ENCODE data around the gene CD151. TPM values are rescaled to one million over a fixed set of nuclear protein-coding genes. Genes with fewer than 3 reads are reported as not detected.

CD151 gene
- total RNA-seq, 1 experiment from 2014 or later: 825 TPM

GRCh38 chr11:871472-871871, 38.7 kb downstream of the CD151 start:
- DNase-seq (ENCODE audit: low spot score): no peak

DNA sequence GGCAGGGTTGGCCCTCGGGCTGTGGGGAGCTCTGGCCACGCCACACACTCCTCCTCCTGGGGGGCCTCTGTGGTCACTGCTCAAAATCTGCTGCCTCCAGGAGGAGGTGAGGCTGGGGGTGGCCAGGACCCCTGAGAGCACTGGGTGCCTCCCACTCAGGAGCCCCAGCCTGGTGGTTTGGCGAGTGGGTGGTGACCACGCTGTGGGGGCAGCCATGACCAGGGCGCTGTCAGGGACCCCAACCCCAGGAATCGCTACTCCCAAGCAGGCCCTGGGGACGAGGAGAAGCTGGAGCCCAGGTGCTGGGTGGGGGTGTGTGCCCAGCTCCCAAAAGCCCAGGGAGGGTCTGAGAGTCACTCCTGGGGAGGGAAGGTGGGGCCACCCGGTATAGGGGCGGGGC, 40.0 kb downstream of the CD151 start:
- DNase-seq (ENCODE audit: low spot score): no peak

DNA sequence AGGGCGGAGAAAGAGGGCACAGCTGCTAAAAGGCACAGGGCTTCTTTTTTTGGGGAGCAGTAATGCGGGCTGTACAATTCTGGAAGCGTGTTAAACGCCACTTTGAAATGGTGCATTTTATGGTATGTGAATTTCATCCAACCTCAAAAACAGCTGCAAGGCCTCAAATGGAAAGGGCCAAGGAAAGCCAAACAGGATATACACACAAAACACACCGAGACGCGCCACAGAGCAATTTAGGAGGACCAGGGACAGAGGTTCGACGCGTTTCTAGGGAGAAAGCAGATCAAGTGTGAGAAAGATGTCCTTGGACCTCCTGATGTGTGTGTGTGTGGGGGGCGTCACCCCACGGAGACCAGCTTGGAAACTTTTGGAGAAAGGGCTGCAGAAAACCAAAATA, 41.0 kb downstream of the CD151 start:
- DNase-seq (ENCODE audit: low spot score): no peak

- DNase-seq (ENCODE audit: low spot score): no peak
Measured at GRCh38 chr11:875203-875602, 42.5 kb downstream of the CD151 start.

DNA sequence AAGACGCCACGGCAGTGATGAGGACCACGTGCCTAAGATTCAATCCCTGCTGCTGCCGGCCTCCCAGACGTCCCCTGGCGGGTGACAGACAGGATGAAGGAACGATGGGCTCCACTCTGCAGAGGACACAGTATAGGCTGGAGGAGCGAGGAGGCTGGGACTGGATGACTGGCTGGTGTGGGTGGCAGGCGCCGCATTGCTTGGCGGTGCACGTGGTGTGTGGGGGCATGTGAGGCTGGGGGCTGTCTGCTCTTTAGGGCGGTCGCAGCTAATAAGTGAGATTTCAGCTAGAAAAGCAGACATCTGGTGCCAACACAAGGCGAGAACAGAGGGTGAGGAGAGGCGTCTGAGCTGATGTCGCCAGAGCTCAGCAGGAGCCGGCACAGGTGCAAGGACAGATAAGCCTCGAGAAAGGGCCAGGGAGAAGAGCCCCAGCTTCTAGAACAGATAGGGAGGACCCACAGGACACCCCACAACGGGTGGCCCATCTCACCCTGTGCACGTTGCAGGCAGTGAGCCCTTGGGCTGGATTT, 43.1 kb downstream of the CD151 start:
- DNase-seq (ENCODE audit: low spot score): no peak

DNA sequence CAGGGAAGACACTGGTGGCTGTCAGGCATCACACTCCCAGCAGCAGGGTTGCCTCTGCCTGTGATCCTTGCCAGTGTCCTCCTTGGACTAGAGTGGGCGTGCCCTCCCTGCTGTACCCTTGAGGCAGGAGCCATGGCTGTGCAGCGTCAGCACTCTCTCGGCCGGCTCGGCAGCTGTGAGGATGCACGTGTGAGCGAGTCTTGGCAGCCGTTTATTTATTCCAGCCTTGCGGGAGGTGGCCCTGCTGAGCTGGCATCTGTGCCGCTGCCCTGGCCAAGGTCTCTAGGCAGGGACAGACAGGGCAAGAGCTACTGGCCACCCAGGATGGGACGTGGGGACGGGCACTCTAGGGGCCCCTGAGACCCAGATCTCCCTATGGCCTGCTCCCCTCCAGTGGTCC, 43.8 kb downstream of the CD151 start:
- DNase-seq (ENCODE audit: low spot score): no peak

DNA sequence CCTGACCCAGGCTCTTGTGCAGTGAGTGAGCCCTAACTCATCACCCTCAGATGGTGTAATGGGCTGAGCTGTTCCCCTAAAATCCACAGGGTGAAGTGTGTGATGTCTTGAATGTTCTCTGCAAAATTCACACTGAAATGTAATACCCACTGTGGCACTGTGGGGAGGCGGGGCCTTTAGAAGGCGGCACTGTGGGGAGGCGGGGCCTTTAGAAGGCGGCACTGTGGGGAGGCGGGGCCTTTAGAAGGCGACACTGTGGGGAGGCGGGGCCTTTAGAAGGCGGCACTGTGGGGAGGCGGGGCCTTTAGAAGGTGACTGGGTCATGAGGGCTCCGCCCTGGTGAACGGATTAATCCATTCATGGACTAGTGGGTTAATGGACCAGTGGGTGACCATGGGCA, 44.8 kb downstream of the CD151 start:
- DNase-seq (ENCODE audit: low spot score): no peak

DNA sequence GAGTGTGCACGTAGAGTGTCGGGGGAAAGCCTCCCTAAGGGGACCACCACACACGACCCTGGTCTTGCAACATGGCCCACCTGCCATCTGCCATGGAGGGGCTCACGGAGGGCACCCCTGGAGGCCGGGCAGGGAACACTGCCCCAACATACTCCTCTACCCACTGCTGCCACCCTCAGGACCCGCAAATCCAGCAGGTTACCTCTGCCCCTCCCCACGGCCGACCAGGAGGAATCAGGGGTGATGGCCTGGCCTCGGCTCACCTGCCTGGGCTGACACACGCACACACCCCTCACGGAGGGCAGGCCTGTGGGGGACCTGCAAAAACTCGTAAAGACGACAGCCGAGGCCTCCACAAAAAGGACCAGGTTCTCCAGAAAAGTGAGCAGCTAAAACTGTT, 47.7 kb downstream of the CD151 start:
- DNase-seq (ENCODE audit: low spot score): no peak

DNA sequence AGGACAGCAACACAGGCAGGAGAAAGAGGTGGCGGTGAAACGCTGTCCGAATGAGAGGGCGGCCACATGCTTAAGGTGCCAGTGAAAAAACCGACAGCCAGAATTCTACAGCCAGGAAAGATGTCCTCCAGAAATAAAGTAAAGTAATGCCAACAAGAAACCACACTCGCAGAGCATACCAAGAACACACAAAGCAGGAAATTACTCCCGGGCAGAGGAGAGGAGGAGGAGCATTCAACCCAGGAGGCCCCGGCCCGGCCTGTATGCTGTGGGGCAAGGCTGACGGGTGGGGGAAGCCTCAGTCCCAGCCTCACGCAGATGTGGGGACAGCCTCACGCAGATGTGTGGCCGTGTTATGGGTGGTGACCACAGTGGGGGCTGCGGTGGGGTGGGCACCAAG, 49.8 kb downstream of the CD151 start:
- no peak for DNase-seq (ENCODE audit: low spot score)

GRCh38 chr11:883527-883926, 50.8 kb downstream of the CD151 start:
- DNase-seq (ENCODE audit: low spot score): no peak

DNA sequence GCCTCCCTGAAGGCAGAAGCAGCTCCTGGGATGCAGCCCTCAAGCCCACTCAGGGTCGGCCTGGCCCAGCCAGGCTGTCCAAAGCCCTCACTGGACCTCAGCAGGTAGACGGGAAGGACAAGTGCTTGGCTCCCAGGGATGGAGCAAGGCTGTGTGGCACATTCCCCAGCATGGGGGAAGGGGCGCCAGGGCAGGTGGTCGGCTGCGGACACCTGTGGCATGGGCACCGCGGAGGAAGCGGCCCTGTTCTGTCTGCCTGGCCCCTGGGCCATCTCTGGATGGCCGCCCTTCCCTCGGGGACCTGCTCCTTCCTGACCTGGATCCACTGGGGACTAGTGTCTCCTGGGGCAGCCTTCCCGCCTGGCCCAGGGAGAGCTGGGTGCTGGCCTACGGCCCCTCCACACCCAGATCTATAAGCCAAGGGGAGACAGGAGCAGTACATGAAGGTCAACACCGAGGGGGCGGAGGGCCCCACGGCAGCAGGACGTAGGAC, 51.9 kb downstream of the CD151 start:
- DNase-seq (ENCODE audit: low spot score): no peak

DNA sequence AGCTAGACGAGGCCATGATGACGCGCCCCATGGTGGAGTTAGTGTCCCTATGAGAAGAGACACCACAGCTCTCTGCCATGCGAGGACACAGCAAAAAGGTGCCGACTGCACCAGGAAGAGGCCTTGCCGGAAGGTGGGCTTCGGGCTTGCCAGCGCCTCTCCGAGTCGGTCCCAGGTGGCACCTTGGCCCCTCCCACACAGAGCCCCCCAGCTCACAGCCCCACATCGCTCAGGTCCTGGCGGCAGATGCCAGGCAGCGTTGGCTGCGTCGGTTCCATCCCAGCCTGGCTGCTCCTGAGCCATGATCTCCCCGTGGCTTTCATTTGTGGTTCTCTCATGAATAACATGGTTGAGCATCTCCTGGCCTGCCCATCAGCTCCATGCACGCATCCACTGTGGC, 53.8 kb downstream of the CD151 start:
- no peak for DNase-seq (ENCODE audit: low spot score)

- DNase-seq (ENCODE audit: low spot score): no peak
Measured at GRCh38 chr11:887589-887988, 54.8 kb downstream of the CD151 start.

Other genes with a start within 250 kb of the CD151 start
- 11.7 and 11.9 TPM in 2 replicates for gene IRF7, start 217.0 kb upstream of the CD151 start, total RNA-seq (2014; rRNA removed; shearing (Covaris generic))
- gene CDHR5, start 208.0 kb upstream of the CD151 start, total RNA-seq (2014; rRNA removed; shearing (Covaris generic)): not detected in 2 replicates
- not detected in 2 replicates for gene SCT, start 205.8 kb upstream of the CD151 start, total RNA-seq (2014; rRNA removed; shearing (Covaris generic))
- gene DRD4, start 195.7 kb upstream of the CD151 start, total RNA-seq (2014; rRNA removed; shearing (Covaris generic)): not detected in 2 replicates
- gene DEAF1, start 137.7 kb upstream of the CD151 start, total RNA-seq (2014; rRNA removed; shearing (Covaris generic)): 24.9 and 29.9 TPM in 2 replicates
- gene TMEM80, start 137.1 kb upstream of the CD151 start, total RNA-seq (2014; rRNA removed; shearing (Covaris generic)): 15.8 and 16.4 TPM in 2 replicates
- gene EPS8L2, start 126.7 kb upstream of the CD151 start, total RNA-seq (2014; rRNA removed; shearing (Covaris generic)): 0.12 TPM in 1 of 2 replicates, not detected in the other
- gene TALDO1, start 85.5 kb upstream of the CD151 start, total RNA-seq (2014; rRNA removed; shearing (Covaris generic)): 600 and 603 TPM in 2 replicates
- 15.5 and 24.8 TPM in 2 replicates for gene GATD1, start 55.5 kb upstream of the CD151 start, total RNA-seq (2014; rRNA removed; shearing (Covaris generic))
- gene CEND1, start 42.9 kb upstream of the CD151 start, total RNA-seq (2014; rRNA removed; shearing (Covaris generic)): not detected in 2 replicates
- gene SLC25A22, start 34.7 kb upstream of the CD151 start, total RNA-seq (2014; rRNA removed; shearing (Covaris generic)): 19.6 and 35.8 TPM in 2 replicates
- gene PIDD1, start 27.7 kb upstream of the CD151 start, total RNA-seq (2014; rRNA removed; shearing (Covaris generic)): 2.2 and 4.2 TPM in 2 replicates
- gene RPLP2, start 23.0 kb upstream of the CD151 start, total RNA-seq (2014; rRNA removed; shearing (Covaris generic)): 1,137 and 1,147 TPM in 2 replicates
- 13.4 and 22.8 TPM in 2 replicates for gene PNPLA2, start 14.0 kb upstream of the CD151 start, total RNA-seq (2014; rRNA removed; shearing (Covaris generic))
- gene CRACR2B, start 5.0 kb upstream of the CD151 start, total RNA-seq (2014; rRNA removed; shearing (Covaris generic)): not detected in 2 replicates
- gene POLR2L, start 9.6 kb downstream of the CD151 start, total RNA-seq (2014; rRNA removed; shearing (Covaris generic)): 199 and 210 TPM in 2 replicates
- 117 and 131 TPM in 2 replicates for gene TSPAN4, start 9.9 kb downstream of the CD151 start, total RNA-seq (2014; rRNA removed; shearing (Covaris generic))
- gene CHID1, start 77.9 kb downstream of the CD151 start, total RNA-seq (2014; rRNA removed; shearing (Covaris generic)): 53.1 and 65.1 TPM in 2 replicates
- 25.1 and 25.3 TPM in 2 replicates for gene AP2A2, start 92.9 kb downstream of the CD151 start, total RNA-seq (2014; rRNA removed; shearing (Covaris generic))
- not detected in 2 replicates for gene MUC6, start 203.8 kb downstream of the CD151 start, total RNA-seq (2014; rRNA removed; shearing (Covaris generic))
- gene MUC2, start 241.9 kb downstream of the CD151 start, total RNA-seq (2014; rRNA removed; shearing (Covaris generic)): not detected in 2 replicates